ENCODE results near the gene NALCN.

Gene NALCN

GRCh38 chr13:101017123-101017872, 399.0 kb downstream of the NALCN start:
- in situ Hi-C loops (cut with HindIII; ENCODE audit: low sequenced_read_pairs): no loop called here
- H3K4me3 ChIP-seq (ENCODE audit: low read depth, low read length): no peak overlapping the region
- DNase-seq (ENCODE audit: low read depth, low spot score): no peak
- TF ChIP-seq CTCF (IDR thresholded peaks at IDR 0.05; ENCODE audit: low read depth, low read length): no peak

GRCh38 chr13:101016475-101016874, 399.8 kb downstream of the NALCN start:
- in situ Hi-C loops (cut with HindIII; ENCODE audit: low sequenced_read_pairs): no loop called here
- TF ChIP-seq CTCF (IDR thresholded peaks at IDR 0.05; ENCODE audit: low read depth, low read length): no peak

GRCh38 chr13:101013245-101013644, 403.1 kb downstream of the NALCN start:
- no peak for DNase-seq (ENCODE audit: low read depth, low spot score)
- TF ChIP-seq CTCF (IDR thresholded peaks at IDR 0.05; ENCODE audit: low read depth, low read length): no peak
- no peak overlapping the region for H3K4me3 ChIP-seq (ENCODE audit: low read depth, low read length)
- in situ Hi-C loops (cut with HindIII; ENCODE audit: low sequenced_read_pairs): no loop called here

More at GRCh38 chr13:101016475-101016874, 399.8 kb downstream of the NALCN start:
- no peak for DNase-seq (ENCODE audit: low read depth, low spot score)
- no peak overlapping the region for H3K4me3 ChIP-seq (ENCODE audit: low read depth, low read length)

- no peak overlapping the region for H3K4me3 ChIP-seq (ENCODE audit: low read depth, low read length)
- in situ Hi-C loops (cut with HindIII; ENCODE audit: low sequenced_read_pairs): no loop called here
- no peak for DNase-seq (ENCODE audit: low read depth, low spot score)
- no peak for TF ChIP-seq CTCF (IDR thresholded peaks at IDR 0.05; ENCODE audit: low read depth, low read length)
Observed at GRCh38 chr13:101010100-101010499, 406.2 kb downstream of the NALCN start.

- H3K4me3 ChIP-seq (ENCODE audit: low read depth, low read length): no peak overlapping the region
- in situ Hi-C loops (cut with HindIII; ENCODE audit: low sequenced_read_pairs): no loop called here
- TF ChIP-seq CTCF (IDR thresholded peaks at IDR 0.05; ENCODE audit: low read depth, low read length): no peak
- DNase-seq (ENCODE audit: low read depth, low spot score): no peak
Observed at GRCh38 chr13:101007245-101007644, 409.1 kb downstream of the NALCN start.
